Gastroesophageal sphincter (tissue), 4 donors: ENCODE data around the gene VWC2L. TPM values are rescaled to one million over a fixed set of nuclear protein-coding genes. Genes with fewer than 3 reads are reported as not detected.
A peak's percentile ranks its signal among the peaks of the same experiment; 100 is the strongest.

Source experiments
- ATAC-seq: fragments of 150-250 bp; one replicate; pipeline ENCODE4 v1.9.1; 2016; ENCODE audit warnings: mild to moderate bottlenecking, moderate library complexity
- H3K27ac ChIP-seq, 4 donors: fragments of 200-600 bp; sonication (generic) in 3 of 4; 1 replicate in 3 of 4; 2 replicates in 1 of 4; pipeline ENCODE4 v1.5.1; 2016 to 2019
- H3K27me3 ChIP-seq: fragments of 200-600 bp; sonication (generic); one replicate; pipeline ENCODE4 v1.5.1; 2019
- H3K36me3 ChIP-seq, 2 donors: fragments of 200-600 bp; sonication (generic); one replicate each; pipeline ENCODE4 v1.5.1; 2019; ENCODE audit warnings: control low read depth in 1 of 2
- H3K4me1 ChIP-seq, 3 donors: fragments of 200-600 bp; sonication (generic); 1 replicate in 2 of 3; 2 replicates in 1 of 3; pipeline ENCODE4 v1.5.1; 2016 to 2019; ENCODE audit warnings: control low read depth in 2 of 3
- H3K4me3 ChIP-seq, 2 donors: fragments of 200-600 bp; sonication (generic); one replicate each; pipeline ENCODE4 v1.5.1; 2019; ENCODE audit warnings: mild to moderate bottlenecking in 1 of 2, moderate library complexity in 1 of 2
- H3K9me3 ChIP-seq, 3 donors: fragments of 200-600 bp; sonication (generic); one replicate each; pipeline ENCODE4 v1.5.1; 2017 to 2019; ENCODE audit warnings: control low read depth in 2 of 3
- CTCF ChIP-seq, 4 experiments: fragments of 200-600 bp in 2 of 4; fragments of 450-650 bp in 2 of 4; sonication (generic) in 1 of 4; IDR thresholded peaks; one replicate each; pipeline ENCODE4 v1.5.1; 2017 to 2019; ENCODE audit warnings: antibody characterized with exemption in 4 of 4, mild to moderate bottlenecking in 2 of 4, moderate library complexity in 2 of 4
- EP300 ChIP-seq: sonication (generic); formaldehyde crosslinking; IDR thresholded peaks from one replicate; pipeline ENCODE4 v1.6.1; 2017; ENCODE audit warnings: antibody characterized with exemption, mild to moderate bottlenecking
- POLR2A ChIP-seq, 2 donors: fragments of 450-650 bp; IDR thresholded peaks; one replicate each; pipeline ENCODE4 v1.6.1; 2017; ENCODE audit warnings: antibody characterized with exemption in 2 of 2, mild to moderate bottlenecking in 2 of 2, moderate library complexity in 1 of 2
- POLR2AphosphoS5 ChIP-seq: sonication (generic); formaldehyde crosslinking; IDR thresholded peaks from one replicate; pipeline ENCODE4 v1.6.1; 2017; ENCODE audit warnings: antibody characterized with exemption
- WGBS, 2 donors: methylation state at CpG; one replicate each; pipeline ENCODE4 v1.1.5; 2018; ENCODE audit warnings: low coverage in 1 of 2; 5-methylcytosine and 5-hydroxymethylcytosine counted together
- total RNA-seq, 4 donors: library from RNA; depleted of rRNA; stranded (reverse); fragments of >200 nt; gene quantifications; one replicate each; pipeline ENCODE4 v1.1.0, GENCODE V29; 2016

Gene VWC2L
- total RNA-seq, 4 donors from 2014 or later: 0.27 TPM; not detected in 3

DNA sequence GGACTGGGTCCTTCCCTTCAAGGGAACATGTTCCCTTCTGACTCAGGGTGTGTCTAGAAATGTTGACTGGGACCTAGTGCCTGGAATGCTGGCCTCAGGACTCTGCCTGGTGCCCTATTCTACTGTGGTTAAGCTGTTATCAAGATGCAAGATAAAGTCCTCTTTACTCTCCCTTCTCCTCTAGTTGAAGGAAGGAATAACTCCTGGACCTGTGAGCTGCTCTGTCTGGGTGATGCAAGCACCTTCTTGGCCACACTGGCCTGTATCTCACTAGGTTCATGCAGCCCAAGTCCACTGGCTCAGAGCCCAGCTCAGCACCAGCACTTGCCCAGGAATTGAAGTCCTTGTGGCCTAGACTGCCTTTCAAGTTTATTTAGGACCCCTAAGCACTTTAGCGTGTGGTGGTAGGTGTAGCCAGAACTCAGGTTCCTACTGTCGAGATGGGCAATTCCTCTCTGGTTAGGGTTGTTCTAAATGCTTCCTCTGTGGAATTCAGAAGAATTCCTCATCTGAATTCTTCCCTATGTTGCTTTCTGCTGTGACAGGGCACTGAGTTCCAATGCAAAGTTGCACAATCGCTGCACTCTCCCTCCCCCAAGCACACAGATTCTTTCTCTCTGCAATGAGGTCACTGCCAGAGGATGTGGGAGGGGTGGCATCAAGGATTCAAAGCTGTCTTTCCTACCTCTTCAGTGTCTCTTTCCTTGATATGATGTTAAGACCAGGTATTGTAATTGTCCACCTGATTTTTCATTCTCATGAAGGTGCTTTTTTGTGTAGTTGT is 54.7 kb downstream of the VWC2L start:
- ATAC-seq: peak; percentile 66
- Histone ChIP-seq H3K4me1 (no peaks in the 10 kb centered on the region), H3K27ac (no peak overlapping the region), H3K36me3 (no peaks in the 10 kb centered on the region), H3K9me3 (peaks cover 0 to 7% (median 0%) of the 10 kb centered on the region in 3 donors), H3K4me3 (no peak overlapping the region), H3K27me3 (no peaks in the 10 kb centered on the region)
- TF ChIP-seq POLR2AphosphoS5 (no peak), POLR2A (IDR thresholded peaks at IDR 0.05) (no peak), CTCF (IDR thresholded peaks at IDR 0.05) (no peak), EP300 (no peak)
- 72% methylated on average over 3 of the region's 3 CpGs; no CpG with 5 or more reads in 1 of the 2 donors for WGBS, 2 donors

- TF ChIP-seq CTCF (IDR thresholded peaks at IDR 0.05): no peak
These were observed 58.9 kb downstream of the VWC2L start for GRCh38 chr2:214469728-214470127.

DNA sequence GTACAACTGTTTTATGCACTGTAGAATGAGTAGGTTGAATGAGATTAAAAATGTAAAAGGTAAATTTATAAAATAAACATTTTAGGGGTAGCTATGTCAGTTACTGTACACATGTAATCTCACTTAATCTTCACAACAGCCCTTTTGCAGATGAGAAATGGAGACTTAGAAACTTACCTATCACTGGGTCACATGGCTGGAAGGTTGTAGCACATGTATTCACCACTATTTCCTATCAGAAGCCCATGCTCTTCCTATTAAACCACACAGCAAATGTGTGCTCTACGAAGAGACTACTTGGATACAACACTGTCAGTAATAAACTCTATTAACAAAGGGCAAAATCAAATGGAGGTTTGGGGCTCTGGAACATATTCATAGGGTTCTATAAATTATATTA is 60.5 kb downstream of the VWC2L start:
- ATAC-seq: no peak
- Histone ChIP-seq H3K36me3 (no peaks in the 10 kb centered on the region), H3K9me3 (no peaks in the 10 kb centered on the region), H3K4me1 (no peaks in the 10 kb centered on the region), H3K27ac (no peak overlapping the region), H3K27me3 (no peaks in the 10 kb centered on the region), H3K4me3 (no peak overlapping the region)
- WGBS, 2 donors: 77 to 82% methylated on average over 1 of the region's 1 CpG
- TF ChIP-seq POLR2A (IDR thresholded peaks at IDR 0.05) (no peak), POLR2AphosphoS5 (no peak), CTCF (IDR thresholded peaks at IDR 0.05) (no peak), EP300 (no peak)

More at GRCh38 chr2:214469728-214470127, 58.9 kb downstream of the VWC2L start:
- 75 to 77% methylated on average over 3 of the region's 3 CpGs for WGBS, 2 donors
- Histone ChIP-seq H3K27ac (no peak overlapping the region), H3K27me3 (no peaks in the 10 kb centered on the region), H3K9me3 (peaks cover 0 to 4% (median 0%) of the 10 kb centered on the region in 3 donors), H3K4me1 (no peaks in the 10 kb centered on the region), H3K36me3 (no peaks in the 10 kb centered on the region), H3K4me3 (no peak overlapping the region)
- no peak for ATAC-seq

GRCh38 chr2:214471990-214472389 is 61.1 kb downstream of the VWC2L start:
- Histone ChIP-seq H3K27me3 (no peaks in the 10 kb centered on the region), H3K27ac (no peak overlapping the region), H3K36me3 (no peaks in the 10 kb centered on the region), H3K4me1 (no peaks in the 10 kb centered on the region), H3K4me3 (no peak overlapping the region), H3K9me3 (no peaks in the 10 kb centered on the region)
- TF ChIP-seq POLR2AphosphoS5 (no peak), POLR2A (IDR thresholded peaks at IDR 0.05) (no peak), EP300 (no peak), CTCF (IDR thresholded peaks at IDR 0.05) (no peak)
- ATAC-seq: no peak
- WGBS, 2 donors: 71 to 86% methylated on average over 1 of the region's 1 CpG

DNA sequence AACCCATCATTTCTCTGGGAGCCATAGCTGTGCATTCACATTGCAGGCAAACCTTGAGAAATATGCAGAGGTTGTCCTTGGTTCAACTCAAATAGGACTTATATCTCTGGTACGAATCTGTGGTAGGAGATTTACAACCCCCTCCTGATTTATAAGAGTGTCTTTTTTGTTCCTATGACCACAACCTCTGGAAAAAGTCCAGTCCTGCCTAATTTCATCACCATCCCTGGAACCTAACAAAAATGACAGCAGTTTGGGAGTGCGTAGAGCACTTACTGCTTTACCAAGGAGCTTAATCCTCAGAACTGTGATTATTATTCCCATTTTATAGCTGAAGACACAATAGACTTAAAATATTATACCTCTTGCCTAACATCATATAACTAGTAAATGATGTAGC is 66.5 kb downstream of the VWC2L start:
- Histone ChIP-seq H3K27ac (no peak overlapping the region), H3K9me3 (no peaks in the 10 kb centered on the region), H3K36me3 (no peaks in the 10 kb centered on the region), H3K4me1 (no peaks in the 10 kb centered on the region), H3K27me3 (no peaks in the 10 kb centered on the region), H3K4me3 (no peak overlapping the region)
- ATAC-seq: no peak
- TF ChIP-seq POLR2AphosphoS5: no peak
- TF ChIP-seq CTCF (IDR thresholded peaks at IDR 0.05): no peak
- no peak for TF ChIP-seq POLR2A (IDR thresholded peaks at IDR 0.05)
- TF ChIP-seq EP300: no peak
- WGBS, 2 donors: 32 to 40% methylated on average over 2 of the region's 2 CpGs
